ENCODE data around the gene SLC35F3. TPM values are rescaled to one million over a fixed set of nuclear protein-coding genes. Genes with fewer than 3 reads are reported as not detected.

SLC35F3 gene
- not detected for polyA plus RNA-seq (2012; ENCODE audit: insufficient read length, low read depth)

DNA sequence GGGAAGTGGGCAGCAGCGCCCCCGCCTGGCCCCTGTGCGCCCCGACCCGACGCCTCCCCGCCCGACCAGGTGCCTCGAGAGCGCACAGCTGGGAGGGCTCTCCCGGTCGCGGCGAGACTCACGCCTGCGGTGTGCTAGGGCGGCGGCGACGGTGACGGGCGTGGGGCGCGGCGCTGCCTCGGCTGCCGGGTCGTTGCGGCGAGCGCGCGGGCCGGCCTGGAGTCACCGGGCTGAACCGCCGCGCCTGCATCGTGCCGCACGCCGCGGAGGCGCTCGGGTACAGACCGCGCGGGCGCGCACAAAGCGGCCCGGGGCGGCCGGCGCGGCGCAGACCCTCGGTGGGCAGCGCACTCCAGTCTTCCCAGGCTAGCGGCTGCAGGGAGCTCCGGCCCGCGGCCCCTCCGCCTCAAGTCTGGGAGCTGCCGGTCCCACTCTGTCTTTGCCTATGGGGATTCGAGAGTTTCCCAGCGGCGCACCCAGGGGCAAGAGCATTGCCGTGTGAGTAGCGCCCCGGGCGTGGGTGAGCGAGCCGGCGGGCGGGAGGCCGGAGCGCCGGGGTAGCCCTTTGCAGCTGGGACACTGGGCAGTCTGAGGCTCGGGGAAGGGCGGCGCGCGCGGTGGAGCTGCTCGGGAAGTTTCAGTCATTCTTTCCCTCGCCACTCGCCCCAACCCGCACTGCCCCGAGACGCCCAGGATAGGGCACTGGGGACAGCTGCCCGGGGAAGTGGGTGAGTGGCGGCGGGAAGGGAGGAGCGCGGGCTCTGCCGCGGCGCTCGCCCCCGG lies at the start of gene SLC35F3:
SLC35F3 (plus strand) TSS at position 44 of the 783 bp plus-strand sequence.
- TF ChIP-seq POLR2AphosphoS5 (IDR thresholded peaks at IDR 0.05; ENCODE audit: low read depth, low read length), result no peak
- no peak for TF ChIP-seq TAF1 (IDR thresholded peaks at IDR 0.05; ENCODE audit: borderline replicate concordance, insufficient read depth, low read length)
- TF ChIP-seq FOXP2 (optimal IDR thresholded peaks at IDR 0.05; ENCODE audit: borderline replicate concordance, extremely low read depth, extremely low read length, insufficient read depth), result no peak
- TF ChIP-seq, protein P1, sequence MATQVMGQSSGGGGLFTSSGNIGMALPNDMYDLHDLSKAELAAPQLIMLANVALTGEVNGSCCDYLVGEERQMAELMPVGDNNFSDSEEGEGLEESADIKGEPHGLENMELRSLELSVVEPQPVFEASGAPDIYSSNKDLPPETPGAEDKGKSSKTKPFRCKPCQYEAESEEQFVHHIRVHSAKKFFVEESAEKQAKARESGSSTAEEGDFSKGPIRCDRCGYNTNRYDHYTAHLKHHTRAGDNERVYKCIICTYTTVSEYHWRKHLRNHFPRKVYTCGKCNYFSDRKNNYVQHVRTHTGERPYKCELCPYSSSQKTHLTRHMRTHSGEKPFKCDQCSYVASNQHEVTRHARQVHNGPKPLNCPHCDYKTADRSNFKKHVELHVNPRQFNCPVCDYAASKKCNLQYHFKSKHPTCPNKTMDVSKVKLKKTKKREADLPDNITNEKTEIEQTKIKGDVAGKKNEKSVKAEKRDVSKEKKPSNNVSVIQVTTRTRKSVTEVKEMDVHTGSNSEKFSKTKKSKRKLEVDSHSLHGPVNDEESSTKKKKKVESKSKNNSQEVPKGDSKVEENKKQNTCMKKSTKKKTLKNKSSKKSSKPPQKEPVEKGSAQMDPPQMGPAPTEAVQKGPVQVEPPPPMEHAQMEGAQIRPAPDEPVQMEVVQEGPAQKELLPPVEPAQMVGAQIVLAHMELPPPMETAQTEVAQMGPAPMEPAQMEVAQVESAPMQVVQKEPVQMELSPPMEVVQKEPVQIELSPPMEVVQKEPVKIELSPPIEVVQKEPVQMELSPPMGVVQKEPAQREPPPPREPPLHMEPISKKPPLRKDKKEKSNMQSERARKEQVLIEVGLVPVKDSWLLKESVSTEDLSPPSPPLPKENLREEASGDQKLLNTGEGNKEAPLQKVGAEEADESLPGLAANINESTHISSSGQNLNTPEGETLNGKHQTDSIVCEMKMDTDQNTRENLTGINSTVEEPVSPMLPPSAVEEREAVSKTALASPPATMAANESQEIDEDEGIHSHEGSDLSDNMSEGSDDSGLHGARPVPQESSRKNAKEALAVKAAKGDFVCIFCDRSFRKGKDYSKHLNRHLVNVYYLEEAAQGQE (IDR thresholded peaks at IDR 0.05; ENCODE audit: insufficient read depth in 1 of 2, low read depth in 2 of 2, low read length in 2 of 2), result no peak
- no peak for TF ChIP-seq SIN3A (IDR thresholded peaks at IDR 0.05; ENCODE audit: borderline replicate concordance, insufficient read depth, low read length)

- TF ChIP-seq POLR2AphosphoS5 (IDR thresholded peaks at IDR 0.05; ENCODE audit: low read depth, low read length) (no peak), SIN3A (IDR thresholded peaks at IDR 0.05; ENCODE audit: borderline replicate concordance, insufficient read depth, low read length) (no peak), FOXP2 (optimal IDR thresholded peaks at IDR 0.05; ENCODE audit: borderline replicate concordance, extremely low read depth, extremely low read length, insufficient read depth) (no peak), TAF1 (IDR thresholded peaks at IDR 0.05; ENCODE audit: borderline replicate concordance, insufficient read depth, low read length) (no peak)
- TF ChIP-seq, protein P1 (IDR thresholded peaks at IDR 0.05; ENCODE audit: insufficient read depth in 1 of 2, low read depth in 2 of 2, low read length in 2 of 2), result no peak
Observed at GRCh38 chr1:233859446-233859845, 45.0 kb upstream of the SLC35F3 start.

GRCh38 chr1:233863901-233864545 lies 40.5 kb upstream of the SLC35F3 start:
- no peak for TF ChIP-seq POLR2AphosphoS5 (IDR thresholded peaks at IDR 0.05; ENCODE audit: low read depth, low read length)
- TF ChIP-seq TAF1 (IDR thresholded peaks at IDR 0.05; ENCODE audit: borderline replicate concordance, insufficient read depth, low read length), result no peak
- TF ChIP-seq SIN3A (IDR thresholded peaks at IDR 0.05; ENCODE audit: borderline replicate concordance, insufficient read depth, low read length), result no peak
- TF ChIP-seq FOXP2 (optimal IDR thresholded peaks at IDR 0.05; ENCODE audit: borderline replicate concordance, extremely low read depth, extremely low read length, insufficient read depth), result no peak
- TF ChIP-seq, protein P1 (IDR thresholded peaks at IDR 0.05; ENCODE audit: insufficient read depth in 1 of 2, low read depth in 2 of 2, low read length in 2 of 2), result no peak

DNA sequence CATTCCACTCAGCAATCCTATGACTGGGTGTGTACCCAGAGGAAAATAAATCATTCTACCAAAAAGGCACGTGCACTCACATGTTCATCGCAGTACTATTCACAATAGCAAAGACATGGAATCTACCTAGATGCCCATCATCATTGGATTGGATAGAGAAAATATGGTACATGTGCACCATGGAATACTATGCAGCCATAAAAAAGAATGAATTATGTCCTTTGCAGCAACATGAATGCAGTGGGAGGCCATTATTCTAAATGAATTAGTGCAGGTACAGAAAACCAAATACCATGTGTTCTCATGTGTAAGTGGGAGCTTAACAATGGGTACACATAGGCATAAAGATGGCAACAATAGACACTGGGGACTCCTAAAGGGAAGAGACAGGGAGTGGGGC lies 39.9 kb upstream of the SLC35F3 start:
- no peak for TF ChIP-seq FOXP2 (optimal IDR thresholded peaks at IDR 0.05; ENCODE audit: borderline replicate concordance, extremely low read depth, extremely low read length, insufficient read depth)
- no peak for TF ChIP-seq TAF1 (IDR thresholded peaks at IDR 0.05; ENCODE audit: borderline replicate concordance, insufficient read depth, low read length)
- no peak for TF ChIP-seq POLR2AphosphoS5 (IDR thresholded peaks at IDR 0.05; ENCODE audit: low read depth, low read length)
- TF ChIP-seq SIN3A (IDR thresholded peaks at IDR 0.05; ENCODE audit: borderline replicate concordance, insufficient read depth, low read length), result no peak
- TF ChIP-seq, protein P1 (IDR thresholded peaks at IDR 0.05; ENCODE audit: insufficient read depth in 1 of 2, low read depth in 2 of 2, low read length in 2 of 2), result no peak

All from PFSK-1 (cell line).